NCI-H526 (cell line): Measurements from ENCODE around the gene CES2.
"Not testable (repeated sequence)": the region's sequence is repeated elsewhere in the genome, so short reads cannot be mapped to it uniquely, and the experiment has no call there.

Experiments
- DNase-seq, 2 experiments: peaks; one replicate each; lab custom pipeline; 2025; lab: John Stamatoyannopoulos, UW

CES2 gene

DNA sequence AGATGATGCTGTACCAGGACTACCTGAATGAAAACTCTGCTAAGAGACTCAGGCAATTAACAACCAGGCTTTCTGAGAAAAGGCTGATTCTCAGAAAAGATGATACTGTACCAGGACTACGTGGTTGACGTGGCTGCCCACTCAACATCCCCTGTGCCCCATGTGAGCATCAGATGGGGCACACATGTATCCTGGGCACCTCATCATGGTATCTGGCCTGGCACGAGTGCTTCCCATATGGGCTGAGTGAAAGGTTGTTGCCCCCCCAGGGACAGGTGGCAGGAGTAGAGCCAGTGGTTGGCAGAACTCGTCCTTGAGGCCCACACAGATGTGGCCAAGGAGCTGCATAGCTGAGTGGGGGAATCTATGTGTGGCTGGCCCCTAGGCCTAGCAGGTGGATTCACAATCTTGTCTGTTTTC lies 49.6 kb downstream of the CES2 start:
- no peak for DNase-seq

DNA sequence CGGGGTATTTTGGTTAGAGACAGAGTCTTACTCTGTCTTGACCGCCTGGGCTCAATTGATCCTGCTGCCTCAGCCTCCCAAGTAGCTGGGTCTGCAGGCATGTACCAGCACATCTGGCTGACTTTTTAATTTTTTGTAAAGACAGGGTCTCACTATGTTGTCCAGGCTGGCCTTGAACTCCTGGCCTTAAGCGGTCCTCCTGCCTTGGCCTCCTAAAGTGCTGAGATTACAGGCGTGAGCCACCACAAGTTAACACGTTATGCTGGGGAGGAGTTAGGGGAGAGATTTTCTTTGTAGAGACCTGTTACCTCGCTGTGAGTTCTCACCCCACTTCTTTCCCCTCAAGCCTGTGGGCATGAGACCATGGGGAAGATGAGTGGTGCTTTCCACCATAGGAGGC lies 51.2 kb downstream of the CES2 start:
- no peak for DNase-seq

DNA sequence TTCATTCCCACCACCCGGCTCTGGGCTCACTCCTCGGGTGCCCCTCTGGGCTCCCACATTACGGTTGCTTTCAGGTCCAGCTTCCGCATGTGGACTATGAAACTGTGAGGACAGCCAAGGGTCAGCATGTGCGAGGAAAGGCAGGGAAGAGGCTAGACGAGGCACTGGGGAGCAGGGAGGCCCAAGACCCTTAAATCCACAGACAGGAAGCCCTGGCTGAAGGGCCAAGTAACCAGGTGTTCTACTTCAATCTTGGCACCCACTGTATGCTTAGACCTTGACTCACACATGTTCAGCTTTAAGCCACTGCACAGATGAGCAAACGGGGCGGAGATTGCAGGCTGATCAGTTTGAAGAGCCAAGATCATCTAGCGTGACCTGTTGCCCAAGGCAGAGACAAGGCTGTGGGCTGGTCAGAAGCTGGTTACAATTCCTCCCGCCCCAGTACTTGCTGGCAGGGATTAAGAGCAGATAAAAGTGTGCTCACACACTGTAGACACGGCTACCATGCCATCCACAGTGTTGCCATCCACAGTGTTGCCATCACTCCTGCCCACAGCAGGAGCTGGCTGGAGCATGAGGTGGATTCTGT lies 53.0 kb downstream of the CES2 start, which contains the start of gene CES4A:
Gene CES4A, plus strand, starts transcription at position 393 of the 592 bp plus-strand sequence. Its CDS starts 184 bp downstream, at position 577.
- no peak for DNase-seq

GRCh38 chr16:66991545-66992077 lies 56.3 kb downstream of the CES2 start:
- no peak for DNase-seq

DNA sequence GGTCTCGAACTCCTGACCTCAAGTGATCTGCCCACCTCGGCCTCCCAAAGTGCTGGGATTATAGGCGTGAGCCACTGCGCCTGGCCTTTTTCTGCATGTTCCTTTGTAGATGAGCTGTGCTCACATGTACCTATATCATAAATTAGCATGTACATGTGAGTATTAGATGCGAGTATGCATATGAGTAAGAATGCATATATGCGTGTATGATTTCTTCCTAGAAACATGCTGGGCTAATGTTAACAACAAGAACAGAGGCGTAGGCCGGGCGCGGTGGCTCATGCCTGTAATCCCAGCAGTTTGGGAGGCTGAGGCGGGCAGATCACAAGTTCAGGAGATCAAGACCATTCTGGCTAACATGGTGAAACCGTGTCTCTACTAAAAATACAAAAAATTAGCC lies 58.2 kb downstream of the CES2 start:
- not testable (repeated sequence) for DNase-seq
